H1 (cell line): Measurements from ENCODE around the gene PORCN. TPM values are rescaled to one million over a fixed set of nuclear protein-coding genes. Genes with fewer than 3 reads are reported as not detected.

ENCODE experiments used
- CTCF ChIA-PET: fragments of 300-600 bp; sonication (Branson Sonifier 250); formaldehyde crosslinking; loops from one replicate; lab custom pipeline; 2021; ENCODE audit not compliant: partially characterized antibody; lab: Charles Lee
- POLR2A ChIA-PET: fragments of 300-600 bp; sonication (Branson Sonifier 250); formaldehyde crosslinking; loops from one replicate; lab custom pipeline; 2021; ENCODE audit warnings: inconsistent platforms; ENCODE audit not compliant: partially characterized antibody; lab: Charles Lee
- DNase-seq, 2 experiments: peaks; one replicate each; pipeline versions ENCODE4 v3.0.0 to v3.0.0-alpha.2; 2010 to 2022; ENCODE audit warnings: low spot score in 2 of 2, low read depth in 1 of 2, mixed read lengths in 1 of 2
- FAIRE-seq: peaks from 2 replicates; lab custom pipeline; 2011; peaks lifted over from hg19 to GRCh38; lab: Jason Lieb, UNC
- H2AFZ ChIP-seq: 2 replicates; pipeline ENCODE4 v1.8.1; 2012; ENCODE audit warnings: low read length, inconsistent platforms
- H2AK5ac ChIP-seq: 2 replicates; pipeline ENCODE4 v1.6.1; 2013; ENCODE audit warnings: low read depth, low read length
- H2BK120ac ChIP-seq: replicated peaks from 2 replicates; pipeline ENCODE3; 2013; ENCODE audit warnings: low read depth, low read length, inconsistent platforms
- H2BK12ac ChIP-seq: 2 replicates; pipeline ENCODE4 v1.6.1; 2013; ENCODE audit warnings: low read depth, low read length
- H2BK15ac ChIP-seq: 2 replicates; pipeline ENCODE4 v1.6.1; 2013; ENCODE audit warnings: low read length
- H2BK20ac ChIP-seq: 2 replicates; pipeline ENCODE4 v1.6.1; 2013; ENCODE audit warnings: low read length
- H2BK5ac ChIP-seq: 2 replicates; pipeline ENCODE4 v1.6.1; 2013; ENCODE audit warnings: low read depth, low read length
- H3K14ac ChIP-seq: 2 replicates; pipeline ENCODE4 v1.6.1; 2013; ENCODE audit warnings: inconsistent platforms; ENCODE audit not compliant: insufficient read length
- H3K18ac ChIP-seq: 2 replicates; pipeline ENCODE4 v1.6.1; 2013; ENCODE audit warnings: low read length; ENCODE audit errors: extremely low read depth
- H3K23ac ChIP-seq: 2 replicates; pipeline ENCODE4 v1.6.1; 2013; ENCODE audit warnings: inconsistent platforms; ENCODE audit not compliant: insufficient read length
- H3K23me2 ChIP-seq: 2 replicates; pipeline ENCODE4 v1.6.1; 2013; ENCODE audit warnings: low read depth, low read length
- H3K27ac ChIP-seq: 2 replicates; pipeline ENCODE4 v1.6.1; 2011; ENCODE audit warnings: low read depth, low read length, inconsistent platforms
- H3K27me3 ChIP-seq, 4 experiments: replicated peaks in 1 of 4; 1 replicate in 1 of 4; 2 replicates in 3 of 4; pipeline versions ENCODE4 v1.6.1 to v1.8.1; 2011 to 2013; ENCODE audit warnings: low read length in 3 of 4, mild to moderate bottlenecking in 3 of 4, inconsistent platforms in 2 of 4, mixed read lengths in 2 of 4, moderate library complexity in 1 of 4; ENCODE audit not compliant: control insufficient read depth in 3 of 4, insufficient read depth in 3 of 4; ENCODE audit errors: extremely low read depth in 1 of 4
- H3K36me3 ChIP-seq, 4 experiments: 2 replicates each; pipeline versions ENCODE4 v1.6.1 to v1.8.1; 2011 to 2013; ENCODE audit warnings: mild to moderate bottlenecking in 4 of 4, low read length in 3 of 4, moderate library complexity in 2 of 4, control low read depth in 1 of 4, inconsistent platforms in 1 of 4; ENCODE audit not compliant: insufficient read depth in 4 of 4, control insufficient read depth in 2 of 4
- H3K4ac ChIP-seq: replicated peaks from 2 replicates; pipeline ENCODE3; 2013; ENCODE audit warnings: low read length, low read depth, mixed read lengths, inconsistent platforms; ENCODE audit not compliant: insufficient read length
- H3K4me1 ChIP-seq, 4 experiments: replicated peaks in 1 of 4; 1 replicate in 1 of 4; 2 replicates in 3 of 4; pipeline versions ENCODE4 v1.6.1 to v1.8.1; 2011 to 2013; ENCODE audit warnings: low read length in 3 of 4, inconsistent platforms in 2 of 4, mixed read lengths in 1 of 4; ENCODE audit not compliant: insufficient read depth in 4 of 4, control insufficient read depth in 3 of 4
- H3K4me2 ChIP-seq, 2 experiments: 2 replicates each; pipeline versions ENCODE4 v1.6.1 to v1.8.1; 2011 to 2013; ENCODE audit warnings: low read depth in 2 of 2, low read length in 2 of 2, control low read depth in 1 of 2, inconsistent platforms in 1 of 2, mild to moderate bottlenecking in 1 of 2; ENCODE audit not compliant: insufficient read depth in 1 of 2
- H3K4me3 ChIP-seq, 4 experiments: fragments of 200-600, 300-600 bp in 1 of 4; sonication (generic), shearing (Covaris generic), sonication (Bioruptor Twin) in 1 of 4; 2 replicates each; pipeline versions ENCODE4 v1.5.1 to v1.8.1; 2011 to 2016; ENCODE audit warnings: low read length in 4 of 4, low read depth in 3 of 4, control low read depth in 2 of 4, inconsistent platforms in 2 of 4, mild to moderate bottlenecking in 2 of 4, mixed read lengths in 1 of 4, moderate library complexity in 1 of 4; ENCODE audit not compliant: insufficient read depth in 2 of 4; ENCODE audit errors: extremely low read depth in 1 of 4
- H3K56ac ChIP-seq: replicated peaks from 2 replicates; pipeline ENCODE3; 2013; ENCODE audit warnings: low read depth, mild to moderate bottlenecking, mixed read lengths, low read length, inconsistent platforms; ENCODE audit not compliant: insufficient read length
- H3K79me1 ChIP-seq: 2 replicates; pipeline ENCODE4 v1.6.1; 2013; ENCODE audit warnings: low read depth, low read length, control low read depth
- H3K79me2 ChIP-seq, 2 experiments: 2 replicates each; pipeline versions ENCODE4 v1.6.1 to v1.8.1; 2012 to 2013; ENCODE audit warnings: low read length in 2 of 2, mild to moderate bottlenecking in 2 of 2, inconsistent platforms in 1 of 2; ENCODE audit not compliant: insufficient read depth in 2 of 2, control insufficient read depth in 1 of 2
- H3K9ac ChIP-seq, 4 experiments: replicated peaks in 1 of 4; 1 replicate in 1 of 4; 2 replicates in 3 of 4; pipeline versions ENCODE4 v1.6.1 to v1.8.1; 2011 to 2013; ENCODE audit warnings: low read depth in 3 of 4, low read length in 3 of 4, control low read depth in 2 of 4, mild to moderate bottlenecking in 2 of 4, moderate library complexity in 2 of 4, inconsistent platforms in 1 of 4; ENCODE audit errors: extremely low read depth in 1 of 4
- H3K9me3 ChIP-seq, 2 experiments: 2 replicates each; pipeline versions ENCODE4 v1.6.1 to v1.8.1; 2012 to 2013; ENCODE audit warnings: mild to moderate bottlenecking in 2 of 2, moderate library complexity in 2 of 2, control low read depth in 1 of 2, inconsistent platforms in 1 of 2, low read depth in 1 of 2, low read length in 1 of 2, mixed read lengths in 1 of 2; ENCODE audit not compliant: insufficient read depth in 2 of 2
- H4K20me1 ChIP-seq, 2 experiments: replicated peaks in 1 of 2; 2 replicates each; pipeline versions ENCODE3 to v1.8.1; 2011 to 2013; ENCODE audit warnings: inconsistent platforms in 2 of 2, low read length in 2 of 2, mild to moderate bottlenecking in 1 of 2; ENCODE audit not compliant: insufficient read depth in 2 of 2, control insufficient read depth in 1 of 2
- H4K5ac ChIP-seq: 2 replicates; pipeline ENCODE4 v1.6.1; 2013; ENCODE audit warnings: low read length, low read depth, mixed read lengths, inconsistent platforms; ENCODE audit not compliant: insufficient read length
- H4K8ac ChIP-seq: 2 replicates; pipeline ENCODE4 v1.8.0; 2013; ENCODE audit warnings: mild to moderate bottlenecking, moderate library complexity, low read length, inconsistent platforms; ENCODE audit not compliant: insufficient read depth; ENCODE audit errors: extremely low read depth
- H4K91ac ChIP-seq: replicated peaks from 2 replicates; pipeline ENCODE3; 2013; ENCODE audit warnings: low read length, mixed read lengths, inconsistent platforms; ENCODE audit not compliant: insufficient read length
- CEBPB ChIP-seq: IDR thresholded peaks from 2 replicates; pipeline ENCODE4 v1.6.1; 2012; ENCODE audit warnings: low read depth, low read length
- CTCF ChIP-seq, 3 experiments: IDR thresholded peaks; 1 replicate in 2 of 3; 2 replicates in 1 of 3; pipeline versions ENCODE4 v1.5.1 to v1.6.1; 2011; ENCODE audit warnings: low read length in 3 of 3, mild to moderate bottlenecking in 3 of 3, inconsistent platforms in 2 of 3, low read depth in 1 of 3, moderate library complexity in 1 of 3; ENCODE audit not compliant: insufficient read depth in 1 of 3; ENCODE audit errors: control extremely low read depth in 1 of 3
- EP300 ChIP-seq, 2 experiments: IDR thresholded peaks; 1 replicate in 1 of 2; 2 replicates in 1 of 2; pipeline ENCODE4 v1.6.1; 2011 to 2012; ENCODE audit warnings: low read depth in 2 of 2, low read length in 2 of 2, mild to moderate bottlenecking in 2 of 2, borderline replicate concordance in 1 of 2, inconsistent platforms in 1 of 2, moderate library complexity in 1 of 2
- GTF2F1 ChIP-seq: IDR thresholded peaks from 2 replicates; pipeline ENCODE4 v1.6.1; 2012; ENCODE audit warnings: low read depth, low read length, improper control_type of control experiment, borderline replicate concordance
- JUND ChIP-seq: IDR thresholded peaks from 2 replicates; pipeline ENCODE4 v1.6.1; 2011; ENCODE audit warnings: mild to moderate bottlenecking, improper control_type of control experiment, low read length
- KDM1A ChIP-seq: fragments of 200-600, 300-600 bp; sonication (generic); IDR thresholded peaks from 2 replicates; pipeline ENCODE4 v1.7.1; 2016; ENCODE audit warnings: mild to moderate bottlenecking, low read length, borderline replicate concordance
- PHF8 ChIP-seq: fragments of 200-600 bp; sonication (generic); conservative IDR thresholded peaks from 2 replicates; pipeline ENCODE4 v1.7.1; 2012; ENCODE audit warnings: low read depth, mild to moderate bottlenecking, inconsistent platforms, low read length, moderate library complexity
- SP4 ChIP-seq: IDR thresholded peaks from 2 replicates; pipeline ENCODE4 v1.6.1; 2012; ENCODE audit warnings: low read length, inconsistent platforms
- WGBS, 2 experiments: shearing (Covaris generic) in 1 of 2; methylation state at CpG; one replicate each; pipeline versions ENCODE4 v1.1.6 to v1.1.7; 2013 to 2015; ENCODE audit warnings: low lambda C conversion rate in 2 of 2, mixed read lengths in 2 of 2, inconsistent platforms in 1 of 2, low coverage in 1 of 2, missing lambda C conversion rate in 1 of 2; ENCODE audit not compliant: insufficient replicate concordance in 2 of 2, insufficient coverage in 1 of 2, insufficient read length in 1 of 2; ENCODE audit errors: extremely low coverage in 1 of 2, missing lambda C conversion rate in 1 of 2; 5-methylcytosine and 5-hydroxymethylcytosine counted together
- polyA plus RNA-seq, 7 experiments: library from polyadenylated mRNA; depleted of rRNA in 3 of 7; stranded (reverse) in 5 of 7; unstranded in 2 of 7; fragments of >200 nt in 5 of 7; fragments of 200-250 nt in 2 of 7; gene quantifications; 1 replicate in 5 of 7; 2 replicates in 1 of 7; 4 replicates in 1 of 7; pipeline versions ENCODE4 v1.2.1 to v1.2.3, GENCODE V29; 2011 to 2013; ENCODE audit warnings: missing spikeins in 2 of 7, mixed read lengths in 2 of 7
- total RNA-seq: library from RNA; stranded (reverse); fragmentation: NEBNext Ultra II Directional; extraction: Animal tissue kit (Norgen Biotek cat#: 25700); gene quantifications from 2 replicates; pipeline ENCODE4 v1.2.1, GENCODE V29; 2021

Gene PORCN
- total and polyA plus RNA-seq, 2 of the 8 experiments (the other 6 are each of a cell fraction or from before 2014, with no cell fraction given): 14.6 to 34.1 TPM

GRCh38 chrX:48498374-48498809, 10.4 kb upstream of the PORCN start:
- Histone ChIP-seq H3K4me3 (no peak overlapping the region), H3K79me2 (no peaks in the 10 kb centered on the region), H3K79me1 (no peaks in the 10 kb centered on the region), H2BK15ac (no peak overlapping the region), H2BK5ac (no peak overlapping the region), H3K4me1 (no peaks in the 10 kb centered on the region; a peak in 1 of 7 replicates), H4K5ac (no peak overlapping the region), H3K9ac (no peak overlapping the region), H3K36me3 (no peaks in the 10 kb centered on the region), H3K23ac (no peak overlapping the region), H2AFZ (no peak overlapping the region), H3K23me2 (no peaks in the 10 kb centered on the region), H3K56ac (no peak overlapping the region), H3K14ac (no peak overlapping the region), H4K8ac (no peak overlapping the region), H4K91ac (no peak overlapping the region), H2BK12ac (no peak overlapping the region), H2BK120ac (no peak overlapping the region), H2AK5ac (no peak overlapping the region), H3K27me3 (no peaks in the 10 kb centered on the region), H3K18ac (no peak overlapping the region), H4K20me1 (no peaks in the 10 kb centered on the region), H3K4me2 (no peak overlapping the region), H3K9me3 (no peaks in the 10 kb centered on the region), H3K4ac (no peak overlapping the region), H2BK20ac (no peak overlapping the region), H3K27ac (no peak overlapping the region)
- TF ChIP-seq CTCF (IDR thresholded peaks at IDR 0.05; ENCODE audit: control extremely low read depth in 1 of 3, insufficient read depth in 1 of 3, low read depth in 1 of 3, low read length in 3 of 3): no peak
- TF ChIP-seq SP4: no peak
- no peak for TF ChIP-seq GTF2F1
- TF ChIP-seq EP300 (IDR thresholded peaks at IDR 0.05; ENCODE audit: borderline replicate concordance in 1 of 2, low read depth in 2 of 2, low read length in 2 of 2): no peak
- TF ChIP-seq KDM1A: no peak
- no peak for TF ChIP-seq PHF8
- no peak for TF ChIP-seq JUND
- no peak for TF ChIP-seq CEBPB
- FAIRE-seq (no peak), DNase-seq (no peak)
- ChIA-PET POLR2A (no interaction called here), CTCF (interaction anchor here (1.0 kb wide), 1 partner anchor 415 kb away, joined by 3 read pairs; no protein-coding TSS in a partner anchor)
- 100% methylated on average over 4 of the region's 6 CpGs; no CpG with 5 or more reads in 1 of the 2 experiments for WGBS, 2 experiments
